Urinary bladder (tissue), 4 donors: ENCODE measurements around the gene ABRACL. TPM values are rescaled to one million over a fixed set of nuclear protein-coding genes. Genes with fewer than 3 reads are reported as not detected.

Source experiments
- DNase-seq: peaks from one replicate; pipeline ENCODE4 v3.0.0-alpha.2; 2015; ENCODE audit errors: extremely low spot score
- H3K27ac ChIP-seq: one replicate; pipeline ENCODE4 v1.5.1; 2013; ENCODE audit warnings: low read depth, mild to moderate bottlenecking, moderate library complexity
- H3K36me3 ChIP-seq: one replicate; pipeline ENCODE4 v1.6.1; 2013; ENCODE audit warnings: mild to moderate bottlenecking, moderate library complexity; ENCODE audit not compliant: insufficient read depth
- H3K4me1 ChIP-seq: one replicate; pipeline ENCODE4 v1.6.1; 2013; ENCODE audit warnings: mild to moderate bottlenecking, moderate library complexity; ENCODE audit not compliant: insufficient read depth
- H3K4me3 ChIP-seq: one replicate; pipeline ENCODE4 v1.5.1; 2013; ENCODE audit warnings: low read depth, low read length
- WGBS: extraction: QIAGEN DNeasy Blood & Tissue Kit; methylation state at CpG from one replicate; pipeline ENCODE4 v1.1.7; 2013; 5-methylcytosine and 5-hydroxymethylcytosine counted together
- polyA plus RNA-seq: library from polyadenylated mRNA; stranded (reverse); fragments of 200-250 nt; gene quantifications from one replicate; pipeline ENCODE4 v1.2.3, GENCODE V29; 2013
- total RNA-seq: library from RNA; depleted of rRNA; stranded (reverse); fragments of >200 nt; gene quantifications from one replicate; pipeline ENCODE4 v1.2.3, GENCODE V29; 2014
- donor health status: healthy with polysubstance abuse.
- donor health status: healthy.

Gene ABRACL
- total and polyA plus RNA-seq, 2 donors, result 30.2 to 33.8 TPM

DNA sequence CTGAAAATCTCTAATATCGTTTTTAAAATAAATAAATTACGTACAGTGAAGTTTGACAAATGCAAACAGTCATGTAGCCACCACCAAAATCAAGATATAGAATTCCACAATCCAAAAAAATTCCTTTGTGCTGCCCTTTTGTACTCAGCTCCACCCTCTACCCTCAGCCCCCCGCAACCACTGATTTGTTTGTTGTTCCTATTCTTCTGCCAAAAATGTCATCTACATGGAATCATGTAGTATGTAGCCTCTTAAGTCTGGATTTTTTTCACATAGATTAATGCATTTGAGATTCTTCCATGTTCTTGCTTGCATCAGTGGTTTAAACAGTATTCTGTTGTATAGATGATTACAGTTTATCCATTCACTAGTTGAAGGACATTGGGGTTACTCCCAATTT, 32.0 kb upstream of the ABRACL start:
- no peak for DNase-seq
- 72% methylated on average over 3 of the region's 3 CpGs for WGBS

DNA sequence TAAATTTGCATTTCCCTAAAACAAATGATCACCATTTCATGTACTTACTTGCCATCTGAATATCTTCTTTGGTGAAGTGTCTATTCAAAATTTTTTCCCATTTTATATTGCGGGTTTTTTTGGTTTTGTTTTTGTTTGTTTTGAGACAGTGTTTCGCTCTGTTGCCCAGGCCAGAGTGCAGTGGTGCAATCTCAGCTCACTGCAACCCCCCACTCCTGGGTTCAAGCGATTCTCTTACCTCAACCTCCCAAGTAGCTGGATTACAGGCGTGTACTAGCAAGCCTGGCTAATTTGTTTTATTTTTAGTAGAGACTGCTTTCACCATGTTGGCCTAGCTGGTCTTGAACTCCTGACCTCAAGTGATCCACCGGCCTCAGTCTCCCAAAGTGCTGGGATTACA, 31.4 kb upstream of the ABRACL start:
- no peaks in the 10 kb centered on the region for H3K36me3 ChIP-seq
- 91% methylated on average over 5 of the region's 5 CpGs for WGBS
- no peak for DNase-seq
- no peak overlapping the region for H3K4me3 ChIP-seq
- no peak overlapping the region for H3K27ac ChIP-seq
- no peaks in the 10 kb centered on the region for H3K4me1 ChIP-seq

More for the DNA sequence above, 32.0 kb upstream of the ABRACL start:
- H3K36me3 ChIP-seq, result no peaks in the 10 kb centered on the region
- no peak overlapping the region for H3K4me3 ChIP-seq
- no peaks in the 10 kb centered on the region for H3K4me1 ChIP-seq
- no peak overlapping the region for H3K27ac ChIP-seq

DNA sequence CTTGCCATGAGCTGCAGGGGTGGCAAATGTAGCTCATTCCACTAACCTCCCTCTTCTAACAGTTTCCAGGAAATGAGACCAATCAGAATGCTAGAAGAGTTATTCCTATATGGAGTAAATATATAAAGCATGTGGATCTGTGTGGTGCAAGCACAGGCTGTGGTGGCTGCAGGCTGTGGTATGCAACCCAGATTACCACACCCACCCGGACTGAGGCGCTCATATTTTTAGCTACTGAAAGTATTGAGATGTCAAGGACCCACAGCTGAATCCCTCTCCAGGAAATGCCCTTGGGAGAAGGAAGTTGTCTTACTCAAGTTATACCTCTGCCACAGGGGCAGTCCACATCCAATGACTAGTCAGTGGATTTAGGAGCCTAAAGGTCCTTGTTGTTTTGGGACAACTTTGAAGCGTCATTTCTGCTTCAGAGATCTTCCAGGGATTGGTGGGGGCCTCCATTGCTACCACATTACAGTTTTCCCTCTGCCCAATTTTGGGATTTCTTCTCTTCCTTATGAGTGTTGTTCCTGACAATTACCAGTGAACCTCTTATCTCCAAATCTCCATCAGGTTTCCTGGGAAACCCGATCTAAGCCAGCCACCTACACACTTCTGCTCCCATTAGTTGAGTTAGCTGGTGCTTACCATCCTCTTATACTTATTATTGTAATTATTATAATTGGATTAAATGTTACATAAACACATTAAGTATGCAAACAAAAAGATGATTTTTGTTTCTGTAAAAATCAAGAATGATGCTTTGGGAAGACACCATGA, 28.4 kb upstream of the ABRACL start:
- Histone ChIP-seq H3K27ac (no peak overlapping the region), H3K4me3 (no peak overlapping the region), H3K36me3 (no peaks in the 10 kb centered on the region), H3K4me1 (no peaks in the 10 kb centered on the region)
- WGBS, result 78% methylated on average over 4 of the region's 4 CpGs
- DNase-seq, result no peak

DNA sequence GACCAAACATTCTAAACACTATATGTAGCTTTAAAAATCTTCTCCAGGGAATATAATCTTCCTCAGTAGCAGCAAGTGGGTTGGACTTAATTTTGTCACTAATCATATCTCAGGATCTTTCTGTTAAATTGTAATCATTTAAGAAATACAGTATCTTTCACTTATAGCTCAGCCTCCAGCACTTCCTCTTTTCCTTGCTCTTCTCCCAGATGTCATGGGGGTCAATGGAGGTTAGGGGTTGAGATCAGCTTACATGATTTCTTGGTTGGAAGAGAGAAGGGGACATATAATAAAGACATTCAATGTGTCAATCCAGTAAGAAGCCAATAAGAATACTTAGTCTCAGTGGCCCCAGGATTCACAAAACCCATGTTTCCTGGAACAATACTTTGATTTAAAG, 24.8 kb upstream of the ABRACL start:
- H3K4me3 ChIP-seq, result no peak overlapping the region
- no peaks in the 10 kb centered on the region for H3K4me1 ChIP-seq
- H3K36me3 ChIP-seq, result no peaks in the 10 kb centered on the region
- no peak for DNase-seq
- H3K27ac ChIP-seq, result no peak overlapping the region

DNA sequence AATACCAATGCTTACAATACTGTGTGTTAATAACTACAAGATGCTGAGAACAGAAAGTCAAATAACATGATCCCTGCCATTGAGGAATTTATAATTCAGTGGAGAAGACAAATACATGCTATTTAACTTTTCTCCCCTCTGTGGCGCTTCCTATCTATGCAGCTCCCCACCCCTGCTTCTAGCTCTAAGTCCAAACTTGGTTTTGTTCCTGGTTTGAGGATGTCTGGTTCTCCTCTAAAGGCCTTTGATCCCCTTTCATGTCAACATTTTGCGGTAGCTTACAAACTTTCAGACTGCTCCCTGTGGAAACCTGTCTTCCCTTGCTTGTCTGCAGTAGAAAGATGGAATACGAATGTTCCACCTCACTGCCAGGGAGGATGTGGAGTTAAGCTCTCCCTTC, 22.1 kb upstream of the ABRACL start:
- no peak for DNase-seq
- H3K36me3 ChIP-seq, result no peaks in the 10 kb centered on the region
- no peak overlapping the region for H3K4me3 ChIP-seq
- WGBS, result 51% methylated on average over 3 of the region's 3 CpGs
- no peaks in the 10 kb centered on the region for H3K4me1 ChIP-seq
- H3K27ac ChIP-seq, result no peak overlapping the region

DNA sequence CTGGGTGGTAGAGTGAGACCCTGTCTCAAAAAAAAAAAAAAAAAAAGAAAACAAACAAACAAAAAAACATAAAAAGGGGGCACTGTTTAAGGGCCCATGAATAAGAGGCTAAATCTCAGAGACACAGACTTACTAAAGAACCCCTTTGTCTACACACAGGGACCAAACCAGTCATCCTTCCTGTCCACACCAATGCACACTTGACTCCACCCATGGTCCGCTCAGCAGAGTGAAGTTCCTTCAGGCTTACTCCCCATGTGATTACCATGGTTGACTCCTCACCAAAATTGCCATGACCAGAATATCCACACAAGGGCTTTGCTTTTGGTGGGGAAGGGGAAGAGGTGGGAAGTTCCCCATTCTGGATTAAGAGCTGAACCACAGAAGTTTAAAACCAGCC, 21.1 kb upstream of the ABRACL start:
- Histone ChIP-seq H3K36me3 (no peaks in the 10 kb centered on the region), H3K4me3 (no peak overlapping the region), H3K4me1 (no peaks in the 10 kb centered on the region), H3K27ac (no peak overlapping the region)
- DNase-seq, result no peak
- 100% methylated on average over 1 of the region's 1 CpG for WGBS

DNA sequence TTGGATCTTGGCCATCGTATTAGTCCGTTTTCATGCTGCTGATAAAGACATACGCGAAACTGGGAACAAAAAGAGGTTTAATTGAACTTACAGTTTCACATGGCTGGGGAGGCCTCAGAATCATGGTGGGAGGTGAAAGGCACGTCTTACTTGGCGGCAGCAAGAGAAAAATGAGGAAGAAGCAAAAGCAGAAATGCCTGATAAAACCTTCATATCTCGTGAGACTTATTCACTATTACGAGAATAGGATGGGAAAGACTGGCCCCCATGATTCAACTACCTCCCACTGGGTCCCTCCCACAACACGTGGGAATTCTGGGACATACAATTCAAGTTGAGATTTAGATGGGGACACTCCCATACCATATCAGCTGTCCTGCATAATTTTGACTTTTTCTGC, 20.4 kb upstream of the ABRACL start:
- H3K4me3 ChIP-seq, result no peak overlapping the region
- no peaks in the 10 kb centered on the region for H3K4me1 ChIP-seq
- WGBS, result 81% methylated on average over 9 of the region's 9 CpGs
- H3K36me3 ChIP-seq, result no peaks in the 10 kb centered on the region
- no peak overlapping the region for H3K27ac ChIP-seq
- no peak for DNase-seq

DNA sequence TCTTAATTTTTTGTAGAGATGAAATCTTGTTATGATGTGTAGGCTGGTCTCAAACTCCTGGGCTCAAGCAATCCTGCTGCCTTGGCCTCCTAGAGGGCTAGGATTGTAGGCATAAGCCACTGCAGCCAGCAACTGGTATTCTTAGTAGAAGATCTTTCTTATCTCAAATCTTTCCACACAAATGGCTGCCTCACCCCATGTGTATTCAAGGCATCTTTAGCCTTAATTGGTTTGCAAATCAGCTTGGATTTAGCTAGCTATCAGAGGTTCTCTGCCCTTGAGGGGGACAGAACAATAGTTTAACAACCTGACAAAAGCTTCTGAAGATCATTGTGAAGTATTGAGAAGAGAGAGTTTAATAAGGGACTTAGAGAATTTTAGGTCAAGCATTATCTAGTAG, 17.9 kb upstream of the ABRACL start:
- DNase-seq, result no peak
- H3K36me3 ChIP-seq, result no peaks in the 10 kb centered on the region
- no peak overlapping the region for H3K4me3 ChIP-seq
- H3K4me1 ChIP-seq, result no peaks in the 10 kb centered on the region
- H3K27ac ChIP-seq, result no peak overlapping the region

DNA sequence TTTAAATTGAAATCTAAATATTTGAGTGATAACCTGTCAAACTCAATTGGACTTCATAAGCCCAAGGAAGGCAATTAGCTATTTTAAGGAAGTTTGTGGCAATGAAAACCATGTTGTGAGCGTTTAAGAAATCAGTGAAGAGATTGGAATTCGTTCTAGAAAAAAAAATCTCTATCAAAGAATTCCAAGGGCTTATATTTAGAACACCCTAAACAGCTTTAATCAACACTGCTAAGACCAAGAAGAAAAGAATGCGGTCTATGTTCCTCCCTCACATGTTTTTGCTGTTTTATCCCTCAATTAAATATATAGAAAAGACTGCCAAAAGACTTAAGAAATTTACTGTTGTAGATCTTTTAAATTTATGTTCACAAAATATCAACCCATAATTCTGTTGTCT, 16.6 kb upstream of the ABRACL start:
- DNase-seq, result no peak
- 76% methylated on average over 3 of the region's 3 CpGs for WGBS
- H3K27ac ChIP-seq, result no peak overlapping the region
- no peaks in the 10 kb centered on the region for H3K36me3 ChIP-seq
- H3K4me3 ChIP-seq, result no peak overlapping the region
- no peaks in the 10 kb centered on the region for H3K4me1 ChIP-seq

DNA sequence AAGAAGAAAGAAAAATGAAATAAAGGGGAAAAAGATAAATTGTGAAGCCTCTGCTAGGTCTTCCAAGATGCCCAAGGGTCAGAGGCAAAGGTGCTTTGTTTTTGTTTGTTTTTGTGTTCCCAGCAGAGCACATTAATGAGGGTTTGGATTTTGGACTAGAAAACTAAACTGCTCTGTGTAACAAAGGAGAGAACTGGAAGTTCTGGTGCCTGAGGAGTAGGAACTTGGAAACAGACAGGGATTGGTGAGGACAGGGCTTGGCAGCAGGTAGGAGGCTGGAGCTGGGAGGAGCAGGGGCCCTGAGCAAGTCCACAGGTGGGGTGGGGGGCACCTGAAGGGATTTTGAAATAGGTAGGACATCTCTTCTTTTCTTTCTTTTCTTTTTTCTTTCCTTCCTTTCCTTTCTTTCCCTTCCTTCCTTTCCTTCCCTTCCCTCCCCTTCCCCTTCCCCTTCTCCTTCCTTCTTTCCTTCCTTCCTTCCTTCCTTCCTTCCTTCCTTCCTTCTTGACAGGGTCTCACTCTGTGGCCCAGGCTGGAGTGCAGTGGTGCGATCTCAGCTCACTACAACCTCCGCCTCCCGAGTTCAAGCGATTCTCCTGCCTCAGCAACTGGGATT, 15.3 kb upstream of the ABRACL start:
- Histone ChIP-seq H3K27ac (no peak overlapping the region), H3K4me1 (no peaks in the 10 kb centered on the region), H3K36me3 (no peaks in the 10 kb centered on the region), H3K4me3 (no peak overlapping the region)
- DNase-seq, result no peak
- WGBS, result 93% methylated on average over 4 of the region's 4 CpGs

DNA sequence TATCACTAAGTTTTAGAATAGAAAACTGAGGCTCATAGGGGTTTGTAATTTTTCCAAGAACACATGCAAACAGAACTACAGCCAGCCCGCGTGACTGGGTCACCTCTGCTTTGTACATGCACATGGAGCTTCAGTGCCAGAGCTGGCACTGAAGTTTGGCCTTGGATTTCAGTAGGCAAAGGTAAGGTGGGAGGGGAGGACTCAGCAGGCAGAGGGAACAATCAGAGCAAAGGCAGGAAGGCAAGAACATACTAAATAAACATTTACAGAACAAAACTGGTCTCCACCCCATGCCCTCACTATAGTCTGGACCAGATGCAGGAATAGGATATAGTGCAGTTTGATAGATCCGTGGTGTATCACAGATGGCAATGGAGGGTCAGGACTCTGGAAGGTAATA, 13.6 kb upstream of the ABRACL start:
- 91% methylated on average over 3 of the region's 3 CpGs for WGBS
- Histone ChIP-seq H3K4me3 (no peak overlapping the region), H3K4me1 (no peaks in the 10 kb centered on the region), H3K27ac (no peak overlapping the region), H3K36me3 (no peaks in the 10 kb centered on the region)
- DNase-seq, result no peak

DNA sequence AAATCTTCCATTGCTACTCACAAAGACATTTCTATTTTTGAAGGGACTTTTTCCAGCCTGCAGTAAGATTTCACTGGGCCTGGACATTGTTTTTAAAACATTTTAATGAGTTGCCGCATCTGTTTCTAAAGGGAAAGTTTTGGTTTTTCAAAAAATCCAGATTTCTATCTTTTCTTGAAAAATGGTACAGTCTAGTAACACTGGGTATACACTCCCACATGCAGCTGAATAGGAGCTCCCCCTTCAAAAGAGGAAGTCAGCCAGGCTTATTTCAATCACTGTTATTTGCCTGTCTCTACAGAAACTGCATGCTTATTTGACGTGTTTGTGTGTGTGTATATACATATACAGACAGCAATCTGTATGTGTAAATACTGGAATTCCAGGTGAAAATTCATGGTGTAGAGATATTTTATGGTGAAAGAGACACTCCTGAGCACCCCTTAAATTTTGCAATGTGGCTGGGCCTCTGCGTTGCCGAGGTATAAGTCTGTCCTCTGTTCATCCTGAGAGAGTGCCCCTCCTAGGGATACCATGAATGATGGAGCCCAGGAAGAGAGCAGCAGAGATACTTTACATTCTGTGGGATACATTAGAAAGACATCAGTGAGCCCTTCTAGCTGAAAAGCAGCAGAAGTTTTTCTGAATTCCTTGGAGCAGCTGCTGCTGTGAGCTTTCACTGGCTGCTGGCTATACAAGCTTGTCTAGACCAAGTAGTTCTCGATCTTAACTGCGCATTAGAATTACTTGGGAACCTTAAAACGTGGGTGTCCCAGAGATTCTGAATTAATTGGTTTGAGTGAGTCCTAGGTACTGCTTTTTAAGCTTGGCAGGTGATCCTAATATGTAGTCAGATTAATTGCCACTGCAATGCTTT, 12.0 kb upstream of the ABRACL start:
- no peak overlapping the region for H3K4me3 ChIP-seq
- no peak overlapping the region for H3K27ac ChIP-seq
- no peaks in the 10 kb centered on the region for H3K36me3 ChIP-seq
- H3K4me1 ChIP-seq, result no peaks in the 10 kb centered on the region
- whole genome bisulfite sequencing, result 50% methylated on average over 7 of the region's 7 CpGs
- DNase-seq, result no peak

DNA sequence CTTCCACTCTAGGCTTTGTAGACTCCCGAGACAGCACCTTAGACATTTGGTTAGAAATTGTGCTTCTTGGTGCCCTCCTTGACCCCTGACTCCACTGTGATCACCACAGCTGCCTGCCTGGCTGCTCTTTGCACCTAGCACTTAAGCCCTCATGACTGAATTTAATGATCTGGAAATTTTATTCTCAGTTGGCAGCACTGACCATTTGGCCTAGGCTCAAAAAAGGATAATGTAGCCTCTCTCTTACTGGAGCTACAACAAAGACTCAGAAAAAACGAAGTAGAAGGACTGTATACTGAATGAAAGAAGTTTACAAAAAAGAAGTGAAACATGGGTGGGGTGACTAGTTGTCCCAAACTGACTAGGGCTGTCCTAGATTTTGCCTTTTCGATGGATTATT, 11.3 kb upstream of the ABRACL start:
- DNase-seq, result no peak
- no peaks in the 10 kb centered on the region for H3K36me3 ChIP-seq
- H3K4me1 ChIP-seq, result no peaks in the 10 kb centered on the region
- no peak overlapping the region for H3K4me3 ChIP-seq
- H3K27ac ChIP-seq, result no peak overlapping the region
- WGBS, result 37% methylated on average over 3 of the region's 3 CpGs

DNA sequence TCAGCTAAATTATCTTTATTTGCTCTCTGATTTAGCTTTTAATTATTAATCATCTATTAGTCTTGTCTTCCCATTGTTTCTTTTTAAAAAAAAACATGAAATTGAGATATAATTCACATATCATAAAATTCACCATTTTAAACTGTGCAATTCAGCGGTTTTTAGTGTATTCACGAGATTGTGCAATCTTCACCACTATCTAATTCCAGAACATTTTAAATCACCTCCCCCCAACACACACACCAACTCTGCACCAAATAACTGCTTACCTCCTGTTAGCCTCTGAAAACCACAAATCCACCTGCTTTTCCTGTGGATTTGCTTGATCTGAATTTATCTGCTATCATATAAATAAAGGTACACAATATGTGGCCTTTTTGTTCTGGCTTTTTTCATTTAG, 8.8 kb upstream of the ABRACL start:
- Histone ChIP-seq H3K36me3 (no peaks in the 10 kb centered on the region), H3K4me3 (no peak overlapping the region), H3K4me1 (no peaks in the 10 kb centered on the region), H3K27ac (no peak overlapping the region)
- WGBS, result 98% methylated on average over 2 of the region's 2 CpGs
- no peak for DNase-seq
